Neural progenitor cell (in vitro differentiated cells): Measurements from ENCODE around the gene CLEC4E. TPM values are rescaled to one million over a fixed set of nuclear protein-coding genes. Genes with fewer than 3 reads are reported as not detected.

Experiments used
- DNase-seq: peaks from one replicate; pipeline ENCODE4 v3.0.0-alpha.2; 2016; ENCODE audit warnings: low spot score
- H2AFZ ChIP-seq: fragments of 200-600 bp; sonication (generic); replicated peaks from 2 replicates; pipeline ENCODE4 v1.6.1; 2016; ENCODE audit warnings: antibody characterized with exemption
- H3F3A ChIP-seq: fragments of 200-600 bp; sonication (generic); 2 replicates; pipeline ENCODE4 v1.6.1; 2016; ENCODE audit warnings: antibody characterized with exemption, low read depth
- H3K27ac ChIP-seq: fragments of 200-600 bp; sonication (generic); 2 replicates; pipeline ENCODE4 v1.5.1; 2016; ENCODE audit warnings: mild to moderate bottlenecking
- H3K27me3 ChIP-seq: fragments of 200-600 bp; sonication (generic); 2 replicates; pipeline ENCODE4 v1.6.1; 2016; ENCODE audit warnings: mild to moderate bottlenecking, moderate library complexity
- H3K36me3 ChIP-seq: fragments of 200-600 bp; sonication (generic); 2 replicates; pipeline ENCODE4 v1.5.1; 2016
- H3K4me1 ChIP-seq: fragments of 200-600 bp; sonication (generic); 2 replicates; pipeline ENCODE4 v1.6.1; 2016; ENCODE audit warnings: mixed run types
- H3K4me2 ChIP-seq: fragments of 200-600 bp; sonication (generic); 2 replicates; pipeline ENCODE4 v1.6.1; 2016
- H3K4me3 ChIP-seq: fragments of 200-600 bp; sonication (generic); 2 replicates; pipeline ENCODE4 v1.5.1; 2016
- H3K79me2 ChIP-seq: fragments of 200-600 bp; sonication (generic); 2 replicates; pipeline ENCODE4 v1.6.1; 2016; ENCODE audit warnings: low read depth
- H3K9ac ChIP-seq: fragments of 200-600 bp; sonication (generic); 2 replicates; pipeline ENCODE4 v1.6.1; 2016
- H3K9me3 ChIP-seq: fragments of 200-600 bp; sonication (generic); 2 replicates; pipeline ENCODE4 v1.5.1; 2016; ENCODE audit warnings: low read depth
- H4K20me1 ChIP-seq: fragments of 200-600 bp; sonication (generic); 2 replicates; pipeline ENCODE4 v1.6.1; 2016; ENCODE audit warnings: low read depth
- H3K27ac Mint-ChIP-seq: 3 replicates; pipeline ENCODE4 v1.8.0; 2021; ENCODE audit warnings: mixed read lengths
- H3K27me3 Mint-ChIP-seq: 2 replicates; pipeline ENCODE4 v1.8.0; 2022; ENCODE audit warnings: low read depth, mild to moderate bottlenecking, inconsistent platforms, moderate library complexity, mixed read lengths; ENCODE audit not compliant: insufficient read depth
- H3K36me3 Mint-ChIP-seq: 3 replicates; pipeline ENCODE4 v1.8.0; 2021; ENCODE audit warnings: mixed read lengths
- H3K4me1 Mint-ChIP-seq: 3 replicates; pipeline ENCODE4 v1.8.0; 2021; ENCODE audit warnings: mixed read lengths
- H3K4me3 Mint-ChIP-seq: 3 replicates; pipeline ENCODE4 v1.8.0; 2021; ENCODE audit warnings: mild to moderate bottlenecking, moderate library complexity, mixed read lengths
- H3K9me3 Mint-ChIP-seq: 3 replicates; pipeline ENCODE4 v1.8.0; 2020; ENCODE audit warnings: mixed read lengths
- EZH2 ChIP-seq: fragments of 200-600 bp; sonication (generic); IDR thresholded peaks from 2 replicates; pipeline ENCODE4 v1.6.1; 2017; ENCODE audit warnings: antibody characterized with exemption, mild to moderate bottlenecking, moderate library complexity
- EZH2phosphoT487 ChIP-seq: fragments of 200-600 bp; sonication (generic); IDR thresholded peaks from 2 replicates; pipeline ENCODE4 v1.6.1; 2017; ENCODE audit warnings: antibody characterized with exemption
- total RNA-seq: library from RNA; depleted of rRNA; stranded (reverse); fragments of >200 nt; gene quantifications from 2 replicates; pipeline ENCODE4 v1.2.3, GENCODE V29; 2015; ENCODE audit warnings: low replicate concordance
- TF ChIP-seq, protein P1 (sequence below): fragments of 200-600 bp; sonication (generic); IDR thresholded peaks from 2 replicates; pipeline ENCODE4 v1.5.1; 2017; ENCODE audit warnings: antibody characterized with exemption, mild to moderate bottlenecking

Gene CLEC4E
- total RNA-seq, 1 donor from 2014 or later = not detected

DNA sequence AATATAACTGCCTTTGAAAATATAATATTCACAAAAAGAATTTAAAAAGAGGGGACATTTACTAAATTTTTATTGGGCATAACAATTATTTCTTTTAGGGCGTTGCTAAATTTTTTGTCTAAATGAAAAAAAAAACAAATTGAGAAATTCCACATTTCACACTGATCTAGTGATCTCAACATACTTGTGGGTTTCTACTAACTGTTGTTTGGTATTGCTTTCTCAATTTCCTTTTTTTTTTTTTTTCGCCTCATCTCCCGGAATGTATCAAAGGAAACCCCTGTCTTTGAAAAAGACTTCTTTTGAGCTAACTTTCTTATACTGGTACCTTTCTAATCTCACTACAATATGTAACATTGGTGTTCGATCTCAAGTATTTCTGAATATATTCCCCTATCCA, 27.4 kb downstream of the CLEC4E start, which contains the start of gene CLEC4D:
CLEC4D (plus strand) TSS at position 248 of the 400 bp plus-strand sequence. CDS start 230 bp downstream, outside the sequence.
- no peaks in the 10 kb centered on the region for H3K36me3 ChIP-seq
- peaks cover 9% of the 10 kb centered on the region for H3K4me1 Mint-ChIP-seq
- TF ChIP-seq, protein P1, sequence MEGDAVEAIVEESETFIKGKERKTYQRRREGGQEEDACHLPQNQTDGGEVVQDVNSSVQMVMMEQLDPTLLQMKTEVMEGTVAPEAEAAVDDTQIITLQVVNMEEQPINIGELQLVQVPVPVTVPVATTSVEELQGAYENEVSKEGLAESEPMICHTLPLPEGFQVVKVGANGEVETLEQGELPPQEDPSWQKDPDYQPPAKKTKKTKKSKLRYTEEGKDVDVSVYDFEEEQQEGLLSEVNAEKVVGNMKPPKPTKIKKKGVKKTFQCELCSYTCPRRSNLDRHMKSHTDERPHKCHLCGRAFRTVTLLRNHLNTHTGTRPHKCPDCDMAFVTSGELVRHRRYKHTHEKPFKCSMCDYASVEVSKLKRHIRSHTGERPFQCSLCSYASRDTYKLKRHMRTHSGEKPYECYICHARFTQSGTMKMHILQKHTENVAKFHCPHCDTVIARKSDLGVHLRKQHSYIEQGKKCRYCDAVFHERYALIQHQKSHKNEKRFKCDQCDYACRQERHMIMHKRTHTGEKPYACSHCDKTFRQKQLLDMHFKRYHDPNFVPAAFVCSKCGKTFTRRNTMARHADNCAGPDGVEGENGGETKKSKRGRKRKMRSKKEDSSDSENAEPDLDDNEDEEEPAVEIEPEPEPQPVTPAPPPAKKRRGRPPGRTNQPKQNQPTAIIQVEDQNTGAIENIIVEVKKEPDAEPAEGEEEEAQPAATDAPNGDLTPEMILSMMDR = no peak
- TF ChIP-seq EZH2phosphoT487 (no peak), EZH2 (no peak)

DNA sequence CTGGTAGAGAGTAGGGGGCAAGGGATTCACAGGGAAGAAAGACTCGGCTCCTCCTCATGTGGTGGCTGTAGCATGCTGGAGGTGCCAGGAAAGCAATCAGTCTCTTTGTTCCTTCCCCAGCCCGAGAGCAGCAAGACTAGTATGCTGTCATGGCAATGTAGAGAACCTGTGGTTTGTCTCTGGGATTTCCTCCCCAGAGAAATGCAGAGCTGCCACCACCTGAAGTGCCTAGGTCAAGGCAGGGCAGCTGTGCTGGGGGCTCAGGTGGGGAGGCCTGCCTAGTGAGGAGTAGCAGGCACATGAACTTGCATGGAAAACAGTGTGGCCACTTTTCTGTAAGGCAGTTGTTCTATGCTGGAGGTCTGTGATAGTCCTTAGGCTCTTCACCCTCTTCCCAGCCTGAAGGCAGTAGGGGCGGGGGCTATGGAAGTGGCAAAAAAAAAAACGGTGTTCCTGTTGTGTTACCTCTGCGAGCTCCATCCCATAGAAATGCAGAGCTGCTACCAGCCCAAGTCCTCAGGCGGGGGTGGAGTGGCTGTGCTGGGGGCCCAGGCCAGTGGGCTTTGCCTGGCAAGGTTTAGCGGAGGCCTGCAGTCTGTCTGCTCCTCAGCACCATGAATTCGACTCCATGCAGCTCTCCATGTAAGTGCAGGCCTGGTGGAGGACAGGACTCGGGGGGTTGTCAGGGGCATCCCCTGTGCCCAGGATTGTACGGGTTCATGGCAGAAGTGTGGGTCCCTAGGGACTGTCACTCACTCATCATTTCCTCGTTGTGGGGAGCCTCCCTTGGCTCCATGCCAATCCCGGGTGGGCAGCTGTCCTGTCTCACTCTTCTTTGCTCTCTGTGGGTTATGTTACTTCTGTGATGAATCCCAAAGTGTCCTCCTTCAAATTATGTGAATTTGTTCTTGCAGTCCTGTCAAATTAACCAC, 31.5 kb downstream of the CLEC4E start:
- H3K36me3 Mint-ChIP-seq = no peaks in the 10 kb centered on the region
- H3K9ac ChIP-seq = no peak overlapping the region
- no peaks in the 10 kb centered on the region for H3K27me3 ChIP-seq
- H3K79me2 ChIP-seq = no peaks in the 10 kb centered on the region
- no peak for TF ChIP-seq EZH2phosphoT487
- no peak for TF ChIP-seq EZH2
- TF ChIP-seq, protein P1 = no peak
- no peak overlapping the region for H3K27ac Mint-ChIP-seq
- H3K4me3 Mint-ChIP-seq = no peak overlapping the region
- no peak overlapping the region for H3K4me3 ChIP-seq
- H4K20me1 ChIP-seq = no peaks in the 10 kb centered on the region
- H3K4me1 Mint-ChIP-seq = peaks cover 15% of the 10 kb centered on the region
- no peaks in the 10 kb centered on the region for H3K27me3 Mint-ChIP-seq
- no peak for DNase-seq
- no peak overlapping the region for H3K4me2 ChIP-seq
- H3K36me3 ChIP-seq = no peaks in the 10 kb centered on the region
- H2AFZ ChIP-seq = no peak overlapping the region
- no peaks in the 10 kb centered on the region for H3K9me3 ChIP-seq
- no peaks in the 10 kb centered on the region for H3K9me3 Mint-ChIP-seq
- H3K4me1 ChIP-seq = no peaks in the 10 kb centered on the region
- H3F3A ChIP-seq = no peaks in the 10 kb centered on the region
- no peak overlapping the region for H3K27ac ChIP-seq

More for the DNA sequence above, 27.4 kb downstream of the CLEC4E start, which contains the start of gene CLEC4D:
- no peak for DNase-seq
- no peak within 1 kb of the TSS for H3K4me3 Mint-ChIP-seq
- Histone ChIP-seq H3K4me3 (no peak within 1 kb of the TSS), H3K79me2 (no peaks in the 10 kb centered on the region), H3K9me3 (no peaks in the 10 kb centered on the region), H2AFZ (no peak within 1 kb of the TSS), H3K4me2 (no peak within 1 kb of the TSS), H3K9ac (no peak within 1 kb of the TSS), H3K27me3 (no peaks in the 10 kb centered on the region), H3F3A (no peaks in the 10 kb centered on the region), H3K4me1 (no peaks in the 10 kb centered on the region), H4K20me1 (no peaks in the 10 kb centered on the region), H3K27ac (no peak within 1 kb of the TSS)
- no peaks in the 10 kb centered on the region for H3K9me3 Mint-ChIP-seq
- H3K27me3 Mint-ChIP-seq = peaks cover 2% of the 10 kb centered on the region
- H3K27ac Mint-ChIP-seq = no peak within 1 kb of the TSS
- no peaks in the 10 kb centered on the region for H3K36me3 Mint-ChIP-seq

GRCh38 chr12:8508223-8508622, 32.5 kb downstream of the CLEC4E start:
- no peaks in the 10 kb centered on the region for H3K9me3 ChIP-seq
- H3K36me3 ChIP-seq = no peaks in the 10 kb centered on the region
- DNase-seq = no peak
- H2AFZ ChIP-seq = no peak overlapping the region
- H3K4me3 ChIP-seq = no peak overlapping the region
- Mint-ChIP-seq H3K9me3 (no peaks in the 10 kb centered on the region), H3K27ac (no peak overlapping the region), H3K4me3 (no peak overlapping the region), H3K4me1 (peaks cover 15% of the 10 kb centered on the region), H3K27me3 (no peaks in the 10 kb centered on the region), H3K36me3 (no peaks in the 10 kb centered on the region)
- no peaks in the 10 kb centered on the region for H3K4me1 ChIP-seq
- no peak overlapping the region for H3K4me2 ChIP-seq
- H4K20me1 ChIP-seq = no peaks in the 10 kb centered on the region
- H3F3A ChIP-seq = no peaks in the 10 kb centered on the region
- H3K9ac ChIP-seq = no peak overlapping the region
- H3K79me2 ChIP-seq = no peaks in the 10 kb centered on the region
- TF ChIP-seq EZH2phosphoT487 (no peak), EZH2 (no peak)
- TF ChIP-seq, protein P1 = no peak
- no peaks in the 10 kb centered on the region for H3K27me3 ChIP-seq
- H3K27ac ChIP-seq = no peak overlapping the region
